GM12891 (cell line): ENCODE measurements around the gene SUPT16H.

Experiments
- POLR2A ChIP-seq: IDR thresholded peaks from 2 replicates; pipeline ENCODE4 v1.6.1; 2011; ENCODE audit warnings: low read depth, low read length, control low read depth
- TAF1 ChIP-seq: IDR thresholded peaks from 2 replicates; pipeline ENCODE4 v1.6.1; 2011; ENCODE audit warnings: low read depth, low read length, control low read depth

GRCh38 chr14:21419528-21419927 is 35.7 kb upstream of the SUPT16H start:
- TF ChIP-seq TAF1 = no peak
- no peak for TF ChIP-seq POLR2A
